Peyer's patch (tissue), 4 donors: ENCODE results near the gene MAP1LC3A.

Experiments used
- CTCF ChIP-seq, 6 experiments: fragments of 450-650 bp in 4 of 6; fragments of 200-600 bp in 2 of 6; sonication (generic) in 1 of 6; IDR thresholded peaks; one replicate each; pipeline ENCODE4 v1.5.1; 2017 to 2019; ENCODE audit warnings: antibody characterized with exemption in 6 of 6, mild to moderate bottlenecking in 3 of 6, moderate library complexity in 1 of 6
- POLR2A ChIP-seq, 2 donors: fragments of 450-650 bp; IDR thresholded peaks; one replicate each; pipeline ENCODE4 v1.5.1; 2017; ENCODE audit warnings: antibody characterized with exemption in 2 of 2, mild to moderate bottlenecking in 2 of 2, moderate library complexity in 2 of 2

GRCh38 chr20:34566978-34567891 is 8.7 kb downstream of the MAP1LC3A start:
- no peak for TF ChIP-seq CTCF (IDR thresholded peaks at IDR 0.05)
- TF ChIP-seq POLR2A (IDR thresholded peaks at IDR 0.05) = no peak
